Ishikawa (cell line): ENCODE measurements around the gene ARNT2.

Source experiments
- CEBPB ChIP-seq: IDR thresholded peaks from 2 replicates; pipeline ENCODE4 v1.6.1; 2012
- CREB1 ChIP-seq: IDR thresholded peaks from 2 replicates; pipeline ENCODE4 v1.6.1; 2012; ENCODE audit warnings: low read depth
- EGR1 ChIP-seq: IDR thresholded peaks from 2 replicates; pipeline ENCODE4 v1.6.1; 2012
- EP300 ChIP-seq: IDR thresholded peaks from 2 replicates; pipeline ENCODE4 v1.6.1; 2012; ENCODE audit warnings: borderline replicate concordance
- FOXM1 ChIP-seq: IDR thresholded peaks from 2 replicates; pipeline ENCODE4 v1.6.1; 2012; ENCODE audit warnings: low read depth, borderline replicate concordance
- NFIC ChIP-seq: IDR thresholded peaks from 2 replicates; pipeline ENCODE4 v1.6.1; 2012
- RAD21 ChIP-seq: IDR thresholded peaks from 2 replicates; pipeline ENCODE4 v1.6.1; 2012; ENCODE audit warnings: low read depth
- TAF1 ChIP-seq: IDR thresholded peaks from 2 replicates; pipeline ENCODE4 v1.6.1; 2012; ENCODE audit warnings: low read depth, mild to moderate bottlenecking
- TEAD4 ChIP-seq: IDR thresholded peaks from 2 replicates; pipeline ENCODE4 v1.6.1; 2012
- YY1 ChIP-seq: IDR thresholded peaks from 2 replicates; pipeline ENCODE4 v1.6.1; 2012; ENCODE audit warnings: low read depth
- ZBTB7A ChIP-seq: IDR thresholded peaks from 2 replicates; pipeline ENCODE4 v1.6.1; 2012; ENCODE audit warnings: low read depth
- TF ChIP-seq, protein P1 (sequence below): IDR thresholded peaks from 2 replicates; pipeline ENCODE4 v1.6.1; 2012
- TF ChIP-seq, protein P2 (sequence below): IDR thresholded peaks from 2 replicates; pipeline ENCODE4 v1.6.1; 2012; ENCODE audit warnings: low read depth, mild to moderate bottlenecking
- TF ChIP-seq, protein P3 (sequence below): IDR thresholded peaks from 2 replicates; pipeline ENCODE4 v1.6.1; 2012

DNA sequence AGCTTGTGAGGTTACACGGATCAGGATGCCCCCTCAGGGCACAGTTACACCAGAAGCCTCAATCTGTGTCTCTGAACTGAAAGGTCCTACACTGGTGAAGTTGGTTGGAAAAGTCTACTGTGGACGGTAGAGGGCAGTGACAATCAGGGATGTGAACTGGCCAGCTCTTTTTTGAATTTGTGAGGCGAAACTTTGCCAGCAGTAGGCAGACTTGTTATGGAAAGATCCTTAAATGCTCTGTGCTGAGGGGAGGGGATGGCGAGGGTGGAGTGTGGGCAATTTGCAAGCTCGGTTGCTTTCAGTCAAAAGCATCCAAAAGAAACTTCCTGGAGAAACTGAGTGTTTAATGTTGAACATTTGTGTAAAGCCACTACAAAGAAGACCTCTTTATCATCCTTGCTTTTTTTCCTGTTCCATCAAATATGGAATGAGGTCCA is 163.6 kb downstream of the ARNT2 start:
- TF ChIP-seq CEBPB (no peak), CREB1 (no peak), TAF1 (no peak), ZBTB7A (no peak), YY1 (no peak), TEAD4 (no peak), EGR1 (no peak), EP300 (no peak), NFIC (no peak), RAD21 (peak; percentile 94), FOXM1 (no peak)
- TF ChIP-seq, protein P1, sequence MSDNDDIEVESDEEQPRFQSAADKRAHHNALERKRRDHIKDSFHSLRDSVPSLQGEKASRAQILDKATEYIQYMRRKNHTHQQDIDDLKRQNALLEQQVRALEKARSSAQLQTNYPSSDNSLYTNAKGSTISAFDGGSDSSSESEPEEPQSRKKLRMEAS: no peak
- TF ChIP-seq, protein P2, sequence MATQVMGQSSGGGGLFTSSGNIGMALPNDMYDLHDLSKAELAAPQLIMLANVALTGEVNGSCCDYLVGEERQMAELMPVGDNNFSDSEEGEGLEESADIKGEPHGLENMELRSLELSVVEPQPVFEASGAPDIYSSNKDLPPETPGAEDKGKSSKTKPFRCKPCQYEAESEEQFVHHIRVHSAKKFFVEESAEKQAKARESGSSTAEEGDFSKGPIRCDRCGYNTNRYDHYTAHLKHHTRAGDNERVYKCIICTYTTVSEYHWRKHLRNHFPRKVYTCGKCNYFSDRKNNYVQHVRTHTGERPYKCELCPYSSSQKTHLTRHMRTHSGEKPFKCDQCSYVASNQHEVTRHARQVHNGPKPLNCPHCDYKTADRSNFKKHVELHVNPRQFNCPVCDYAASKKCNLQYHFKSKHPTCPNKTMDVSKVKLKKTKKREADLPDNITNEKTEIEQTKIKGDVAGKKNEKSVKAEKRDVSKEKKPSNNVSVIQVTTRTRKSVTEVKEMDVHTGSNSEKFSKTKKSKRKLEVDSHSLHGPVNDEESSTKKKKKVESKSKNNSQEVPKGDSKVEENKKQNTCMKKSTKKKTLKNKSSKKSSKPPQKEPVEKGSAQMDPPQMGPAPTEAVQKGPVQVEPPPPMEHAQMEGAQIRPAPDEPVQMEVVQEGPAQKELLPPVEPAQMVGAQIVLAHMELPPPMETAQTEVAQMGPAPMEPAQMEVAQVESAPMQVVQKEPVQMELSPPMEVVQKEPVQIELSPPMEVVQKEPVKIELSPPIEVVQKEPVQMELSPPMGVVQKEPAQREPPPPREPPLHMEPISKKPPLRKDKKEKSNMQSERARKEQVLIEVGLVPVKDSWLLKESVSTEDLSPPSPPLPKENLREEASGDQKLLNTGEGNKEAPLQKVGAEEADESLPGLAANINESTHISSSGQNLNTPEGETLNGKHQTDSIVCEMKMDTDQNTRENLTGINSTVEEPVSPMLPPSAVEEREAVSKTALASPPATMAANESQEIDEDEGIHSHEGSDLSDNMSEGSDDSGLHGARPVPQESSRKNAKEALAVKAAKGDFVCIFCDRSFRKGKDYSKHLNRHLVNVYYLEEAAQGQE: no peak
- TF ChIP-seq, protein P3, sequence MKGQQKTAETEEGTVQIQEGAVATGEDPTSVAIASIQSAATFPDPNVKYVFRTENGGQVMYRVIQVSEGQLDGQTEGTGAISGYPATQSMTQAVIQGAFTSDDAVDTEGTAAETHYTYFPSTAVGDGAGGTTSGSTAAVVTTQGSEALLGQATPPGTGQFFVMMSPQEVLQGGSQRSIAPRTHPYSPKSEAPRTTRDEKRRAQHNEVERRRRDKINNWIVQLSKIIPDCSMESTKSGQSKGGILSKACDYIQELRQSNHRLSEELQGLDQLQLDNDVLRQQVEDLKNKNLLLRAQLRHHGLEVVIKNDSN: no peak
